Large intestine (tissue), 3 donors: ENCODE results near the gene FLG. TPM values are rescaled to one million over a fixed set of nuclear protein-coding genes. Genes with fewer than 3 reads are reported as not detected.
"Not testable (repeated sequence)": the region's sequence is repeated elsewhere in the genome, so short reads cannot be mapped to it uniquely, and the experiment has no call there.

Experiments
- DNase-seq, 2 donors: peaks; one replicate each; pipeline versions ENCODE4 v3.0.0 to v3.0.0-alpha.2; 2013
- H3K27ac ChIP-seq: one replicate; pipeline ENCODE4 v1.5.1; 2013; ENCODE audit warnings: low read length
- H3K27me3 ChIP-seq: 2 replicates; pipeline ENCODE4 v1.6.1; 2013; ENCODE audit warnings: low read length; ENCODE audit not compliant: control insufficient read depth, insufficient read depth
- H3K36me3 ChIP-seq: 2 replicates; pipeline ENCODE4 v1.6.1; 2013; ENCODE audit warnings: low read length; ENCODE audit not compliant: control insufficient read depth, insufficient read depth
- H3K4me1 ChIP-seq: one replicate; pipeline ENCODE4 v1.6.1; 2013; ENCODE audit warnings: low read length; ENCODE audit not compliant: control insufficient read depth, insufficient read depth
- H3K4me3 ChIP-seq: one replicate; pipeline ENCODE4 v1.5.1; 2013; ENCODE audit warnings: low read length
- H3K9me3 ChIP-seq: one replicate; pipeline ENCODE4 v1.6.1; 2013; ENCODE audit warnings: mild to moderate bottlenecking, low read depth, low read length, moderate library complexity; ENCODE audit not compliant: control insufficient read depth
- WGBS: methylation state at CpG from one replicate; pipeline ENCODE4 v1.1.5; 2013; ENCODE audit warnings: low lambda C conversion rate; ENCODE audit not compliant: insufficient coverage; 5-methylcytosine and 5-hydroxymethylcytosine counted together
- polyA plus RNA-seq: library from polyadenylated mRNA; unstranded; fragments of 120-200 nt; gene quantifications from one replicate; pipeline ENCODE4 v1.2.1, GENCODE V29; 2013

The FLG gene
- polyA plus RNA-seq, 1 donor = 0.73 TPM

DNA sequence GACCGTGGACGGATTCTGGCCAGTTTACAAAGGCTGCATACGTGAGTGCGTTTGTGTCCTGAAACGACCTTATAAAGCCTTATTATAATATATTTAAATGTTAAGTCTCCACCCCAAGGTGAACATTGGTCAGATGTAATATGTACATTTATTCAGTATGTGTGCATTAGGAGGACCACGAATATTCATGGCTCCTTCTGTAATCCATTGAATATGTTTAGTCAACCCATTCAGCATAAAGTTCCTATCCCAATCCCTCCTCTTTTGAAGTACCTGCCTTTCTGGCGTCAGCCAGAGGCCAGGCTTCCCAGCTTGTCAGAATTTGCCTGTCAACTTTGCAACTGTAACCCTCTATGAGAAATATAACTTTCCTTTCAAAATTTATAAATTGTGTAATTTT, 10.4 kb upstream of the FLG start:
- no peak for DNase-seq
- H3K27ac ChIP-seq = no peak overlapping the region

DNA sequence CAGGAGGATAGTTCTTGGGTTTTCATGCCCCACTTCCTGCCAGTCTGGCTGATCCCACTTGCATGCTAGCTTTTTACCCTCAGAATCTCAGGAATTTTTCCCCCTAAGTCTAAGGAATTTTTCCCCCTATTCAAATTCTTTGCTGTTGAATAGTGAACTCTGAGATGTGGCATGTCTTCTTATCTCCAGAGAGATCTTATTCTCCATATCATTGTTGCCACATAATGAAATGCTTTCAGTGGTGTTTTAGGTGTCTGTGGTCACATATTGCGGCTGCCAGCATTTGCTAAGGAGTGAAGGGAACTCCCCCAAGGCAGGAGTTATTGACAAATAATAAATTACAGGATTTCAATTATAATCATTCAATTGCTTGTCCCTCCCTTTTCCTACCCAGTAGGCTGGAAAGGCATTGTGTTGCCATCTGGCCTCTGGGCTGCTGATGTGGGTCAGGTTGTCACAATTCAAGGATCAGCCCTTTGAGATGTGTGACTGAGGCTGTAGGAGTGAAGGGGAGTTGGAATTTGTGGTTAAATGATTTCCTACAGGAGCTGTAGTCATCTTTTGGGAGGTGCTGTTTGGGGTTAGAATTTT, 3.9 kb upstream of the FLG start:
- WGBS = no CpG with 5 or more reads among the region's 1 CpG
- no peaks in the 10 kb centered on the region for H3K9me3 ChIP-seq
- no peak overlapping the region for H3K4me3 ChIP-seq
- no peaks in the 10 kb centered on the region for H3K36me3 ChIP-seq
- H3K27me3 ChIP-seq = no peaks in the 10 kb centered on the region
- no peak for DNase-seq
- no peak overlapping the region for H3K27ac ChIP-seq
- H3K4me1 ChIP-seq = no peaks in the 10 kb centered on the region

More for the DNA sequence above, 10.4 kb upstream of the FLG start:
- Histone ChIP-seq H3K9me3 (no peaks in the 10 kb centered on the region), H3K27me3 (no peaks in the 10 kb centered on the region), H3K36me3 (no peaks in the 10 kb centered on the region), H3K4me3 (no peak overlapping the region), H3K4me1 (no peaks in the 10 kb centered on the region)
- WGBS = no CpG with 5 or more reads among the region's 7 CpGs

DNA sequence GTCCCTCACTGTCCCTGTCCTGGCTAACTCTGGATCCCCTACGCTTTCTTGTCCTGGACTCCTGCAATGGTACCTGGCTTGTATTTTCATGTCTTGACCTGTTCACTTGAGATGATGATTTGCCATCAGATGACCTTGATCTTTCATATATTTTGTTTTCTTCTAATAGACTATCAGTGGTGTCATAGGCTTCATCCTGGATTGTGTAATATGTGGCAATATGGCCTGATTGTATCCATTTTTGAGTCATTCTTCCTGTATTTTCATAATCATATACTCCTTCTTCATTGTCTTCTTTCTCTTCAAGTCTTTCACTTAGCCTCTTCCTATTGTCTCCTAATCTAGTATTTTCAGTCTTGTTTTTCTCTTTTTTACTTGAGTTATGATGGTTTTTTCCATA, 11.1 kb downstream of the FLG start:
- Histone ChIP-seq H3K27ac (no peak overlapping the region), H3K4me1 (no peaks in the 10 kb centered on the region), H3K36me3 (no peaks in the 10 kb centered on the region), H3K4me3 (no peak overlapping the region), H3K27me3 (no peaks in the 10 kb centered on the region), H3K9me3 (no peaks in the 10 kb centered on the region)
- DNase-seq = no peak
- WGBS = no CpG with 5 or more reads among the region's 1 CpG

DNA sequence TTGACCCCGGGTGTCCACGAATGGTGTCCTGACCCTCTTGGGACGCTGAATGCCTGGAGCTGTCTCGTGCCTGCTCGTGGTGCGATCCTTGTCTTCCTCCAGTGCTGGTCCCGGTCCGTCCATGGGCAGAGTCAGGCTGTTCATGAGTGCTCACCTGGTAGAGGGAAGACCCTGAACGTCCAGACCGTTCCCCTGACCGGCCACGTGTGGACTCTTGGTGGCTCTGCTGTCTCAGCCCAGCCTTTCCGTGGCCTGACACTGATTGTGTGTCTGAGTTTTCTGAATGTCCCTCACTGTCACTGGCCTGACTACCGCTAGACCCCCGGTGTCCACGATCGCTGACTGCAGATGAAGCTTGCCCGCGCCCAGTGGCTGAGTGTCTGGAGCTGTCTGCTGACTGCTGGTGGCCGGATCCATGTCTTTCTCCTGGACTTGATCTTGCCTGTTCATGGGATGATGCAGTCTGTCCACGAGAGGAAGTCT, 11.7 kb downstream of the FLG start:
- Histone ChIP-seq H3K27me3 (no peaks in the 10 kb centered on the region), H3K4me1 (no peaks in the 10 kb centered on the region), H3K9me3 (no peaks in the 10 kb centered on the region), H3K27ac (no peak overlapping the region), H3K36me3 (no peaks in the 10 kb centered on the region), H3K4me3 (no peak overlapping the region)
- DNase-seq = no peak
- no CpG with 5 or more reads among the region's 21 CpGs for WGBS

DNA sequence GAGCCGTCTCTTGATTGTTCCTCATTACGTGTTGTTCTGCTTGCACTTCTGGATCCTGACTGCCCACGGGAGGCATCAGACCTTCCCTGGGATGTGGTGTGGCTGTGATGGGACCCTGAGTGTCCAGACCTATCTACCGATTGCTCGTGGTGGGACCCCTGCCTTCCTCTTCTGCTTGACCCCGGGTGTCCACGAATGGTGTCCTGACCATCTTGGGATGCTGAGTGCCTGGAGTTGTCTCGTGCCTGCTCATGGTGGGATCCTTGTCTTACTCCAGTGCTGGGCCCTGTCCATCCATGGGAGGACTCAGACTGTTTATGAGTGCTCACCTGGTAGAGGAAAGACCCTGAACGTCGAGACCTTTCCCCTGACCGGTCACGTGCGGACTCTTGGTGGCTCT, 12.9 kb downstream of the FLG start:
- not testable (repeated sequence) for H3K27ac ChIP-seq, H3K36me3 ChIP-seq, DNase-seq, H3K9me3 ChIP-seq, H3K27me3 ChIP-seq, H3K4me1 ChIP-seq, H3K4me3 ChIP-seq
- WGBS = no CpG with 5 or more reads among the region's 13 CpGs

DNA sequence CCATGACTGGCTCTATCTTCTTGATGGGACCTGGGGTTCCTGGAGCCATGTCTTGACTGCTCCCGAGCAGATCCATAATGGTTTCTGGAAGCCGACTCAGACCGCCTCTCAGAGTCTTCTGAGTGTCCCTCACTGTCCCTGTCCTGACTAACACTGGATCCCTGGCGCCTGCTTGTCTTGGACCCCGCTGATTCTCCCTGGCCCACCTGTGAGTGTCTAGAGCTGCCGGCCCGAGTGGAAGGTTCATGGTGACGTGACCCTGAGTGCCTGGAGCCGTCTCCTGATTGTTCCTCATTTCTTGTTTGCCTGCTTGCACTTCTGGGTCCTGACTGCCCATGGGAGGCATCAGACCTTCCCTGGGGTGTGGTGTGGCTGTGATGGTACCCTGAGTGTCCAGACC, 15.1 kb downstream of the FLG start:
- H3K27me3 ChIP-seq = no peaks in the 10 kb centered on the region
- no peak for DNase-seq
- no peaks in the 10 kb centered on the region for H3K4me1 ChIP-seq
- no peaks in the 10 kb centered on the region for H3K9me3 ChIP-seq
- no peaks in the 10 kb centered on the region for H3K36me3 ChIP-seq
- H3K4me3 ChIP-seq = no peak overlapping the region
- WGBS = no CpG with 5 or more reads among the region's 9 CpGs
- H3K27ac ChIP-seq = no peak overlapping the region

DNA sequence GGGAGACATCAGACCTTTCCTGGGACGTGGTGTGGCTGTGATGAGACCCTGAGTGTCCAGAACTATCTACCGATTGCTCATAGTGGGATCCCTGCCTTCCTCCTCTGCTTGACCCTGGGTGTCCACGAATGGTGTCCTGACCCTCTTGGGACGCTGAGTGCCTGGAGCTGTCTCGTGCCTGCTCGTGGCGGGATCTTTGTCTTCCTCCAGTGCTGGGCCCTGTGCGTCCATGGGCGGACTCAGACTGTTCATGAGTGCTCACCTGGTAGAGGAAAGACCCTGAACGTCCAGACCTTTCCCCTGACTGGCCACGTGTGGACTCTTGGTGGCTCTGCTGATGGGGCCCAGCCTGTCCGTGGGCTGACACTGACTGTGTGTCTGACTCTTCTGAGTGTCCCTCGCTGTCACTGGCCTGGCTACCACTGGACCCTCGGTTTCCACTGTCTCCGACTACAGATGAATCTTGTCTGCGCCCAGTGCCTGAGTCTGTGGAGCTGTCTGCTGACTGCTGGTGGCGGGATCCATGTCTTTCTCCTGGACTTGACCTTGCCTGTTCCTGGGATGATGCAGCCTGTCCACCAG, 15.6 kb downstream of the FLG start:
- H3K36me3 ChIP-seq, H3K27me3 ChIP-seq, H3K9me3 ChIP-seq, H3K4me1 ChIP-seq, DNase-seq, H3K4me3 ChIP-seq, H3K27ac ChIP-seq: not testable (repeated sequence)
- WGBS = no CpG with 5 or more reads among the region's 17 CpGs

DNA sequence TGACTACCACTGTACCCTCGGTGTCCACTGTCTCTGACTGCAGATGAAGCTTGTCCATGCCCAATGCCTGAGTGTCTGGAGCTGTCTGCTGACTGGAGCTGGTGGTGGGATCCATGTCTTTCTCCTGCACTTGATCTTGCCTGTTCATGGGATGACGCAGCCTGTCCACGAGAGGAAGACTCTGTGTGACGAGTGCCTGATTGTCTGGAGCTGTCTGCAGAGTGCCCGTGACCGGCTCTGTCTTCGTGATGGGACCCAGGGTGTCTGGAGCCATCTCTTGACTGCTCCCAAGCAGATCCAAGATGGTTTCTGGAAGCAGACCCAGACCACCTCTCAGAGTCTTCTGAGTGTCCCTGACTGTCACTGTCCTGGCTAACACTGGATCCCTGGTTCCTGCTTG, 16.3 kb downstream of the FLG start:
- no CpG with 5 or more reads among the region's 7 CpGs for WGBS
- H3K9me3 ChIP-seq, H3K4me3 ChIP-seq, H3K4me1 ChIP-seq, H3K27ac ChIP-seq, H3K27me3 ChIP-seq, DNase-seq, H3K36me3 ChIP-seq: not testable (repeated sequence)

DNA sequence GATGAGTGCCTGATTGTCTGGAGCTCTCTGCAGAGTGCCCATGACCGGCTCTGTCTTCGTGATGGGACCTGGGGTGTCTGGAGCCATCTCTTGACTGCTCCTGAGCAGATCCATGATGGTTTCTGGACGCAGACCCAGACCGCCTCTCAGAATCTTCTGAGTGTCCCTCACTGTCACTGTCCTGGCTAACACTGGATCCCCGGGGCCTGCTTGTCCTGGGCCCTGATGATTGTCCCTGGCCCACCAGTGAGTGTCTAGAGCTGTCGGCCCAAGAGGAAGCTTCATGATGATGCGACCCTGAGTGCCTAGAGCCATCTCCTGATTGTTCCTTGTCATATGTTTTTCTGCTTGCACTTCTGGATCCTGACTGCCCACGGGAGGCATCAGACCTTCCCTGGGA, 17.1 kb downstream of the FLG start:
- not testable (repeated sequence) for H3K27me3 ChIP-seq, H3K4me3 ChIP-seq, H3K9me3 ChIP-seq, H3K36me3 ChIP-seq, DNase-seq, H3K27ac ChIP-seq, H3K4me1 ChIP-seq
- no CpG with 5 or more reads among the region's 8 CpGs for WGBS

DNA sequence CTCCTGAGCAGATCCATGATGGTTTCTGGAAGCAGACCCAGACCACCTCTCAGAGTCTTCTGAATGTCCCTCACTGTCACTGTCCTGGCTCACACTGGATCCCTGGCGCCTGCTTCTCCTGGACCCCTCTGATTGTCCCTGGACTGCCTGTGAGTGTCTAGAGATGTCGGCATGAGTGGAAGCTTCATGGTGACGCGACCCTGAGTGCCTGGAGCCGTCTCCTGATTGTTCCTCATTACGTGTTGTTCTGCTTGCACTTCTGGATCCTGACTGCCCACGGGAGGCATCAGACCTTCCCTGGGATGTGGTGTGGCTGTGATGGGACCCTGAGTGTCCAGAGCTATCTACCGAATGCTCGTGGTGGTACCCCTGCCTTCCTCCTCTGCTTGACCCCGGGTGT, 18.9 kb downstream of the FLG start:
- H3K4me1 ChIP-seq, DNase-seq, H3K27me3 ChIP-seq, H3K9me3 ChIP-seq, H3K27ac ChIP-seq, H3K36me3 ChIP-seq, H3K4me3 ChIP-seq: not testable (repeated sequence)
- WGBS = no CpG with 5 or more reads among the region's 10 CpGs

DNA sequence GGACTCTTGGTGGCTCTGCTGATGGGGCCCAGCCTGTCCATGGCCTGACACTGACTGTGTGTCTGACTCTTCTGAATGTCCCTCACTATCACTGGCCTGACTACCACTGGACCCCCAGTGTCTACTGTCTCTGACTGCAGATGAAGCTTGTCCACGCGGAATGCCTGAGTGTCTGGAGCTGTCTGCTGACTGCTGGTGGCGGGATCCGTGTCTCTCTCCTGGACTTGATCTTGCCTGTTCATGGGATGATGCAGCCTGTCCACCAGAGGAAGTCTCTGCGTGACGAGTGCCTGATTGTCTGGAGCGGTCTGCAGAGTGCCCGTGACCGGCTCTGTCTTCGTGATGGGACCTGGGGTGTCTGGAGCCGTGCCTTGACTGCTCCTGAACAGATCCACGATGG, 20.3 kb downstream of the FLG start:
- not testable (repeated sequence) for H3K36me3 ChIP-seq, DNase-seq, H3K9me3 ChIP-seq, H3K27ac ChIP-seq, H3K4me1 ChIP-seq, H3K27me3 ChIP-seq, H3K4me3 ChIP-seq
- no CpG with 5 or more reads among the region's 12 CpGs for WGBS
